Medulla oblongata (tissue), 1 donor: ENCODE results near the gene ZNF837.

Experiments
- DNase-seq: peaks from one replicate; pipeline ENCODE4 v3.0.0-alpha.2; 2015; ENCODE audit errors: extremely low spot score

ZNF837 gene

DNA sequence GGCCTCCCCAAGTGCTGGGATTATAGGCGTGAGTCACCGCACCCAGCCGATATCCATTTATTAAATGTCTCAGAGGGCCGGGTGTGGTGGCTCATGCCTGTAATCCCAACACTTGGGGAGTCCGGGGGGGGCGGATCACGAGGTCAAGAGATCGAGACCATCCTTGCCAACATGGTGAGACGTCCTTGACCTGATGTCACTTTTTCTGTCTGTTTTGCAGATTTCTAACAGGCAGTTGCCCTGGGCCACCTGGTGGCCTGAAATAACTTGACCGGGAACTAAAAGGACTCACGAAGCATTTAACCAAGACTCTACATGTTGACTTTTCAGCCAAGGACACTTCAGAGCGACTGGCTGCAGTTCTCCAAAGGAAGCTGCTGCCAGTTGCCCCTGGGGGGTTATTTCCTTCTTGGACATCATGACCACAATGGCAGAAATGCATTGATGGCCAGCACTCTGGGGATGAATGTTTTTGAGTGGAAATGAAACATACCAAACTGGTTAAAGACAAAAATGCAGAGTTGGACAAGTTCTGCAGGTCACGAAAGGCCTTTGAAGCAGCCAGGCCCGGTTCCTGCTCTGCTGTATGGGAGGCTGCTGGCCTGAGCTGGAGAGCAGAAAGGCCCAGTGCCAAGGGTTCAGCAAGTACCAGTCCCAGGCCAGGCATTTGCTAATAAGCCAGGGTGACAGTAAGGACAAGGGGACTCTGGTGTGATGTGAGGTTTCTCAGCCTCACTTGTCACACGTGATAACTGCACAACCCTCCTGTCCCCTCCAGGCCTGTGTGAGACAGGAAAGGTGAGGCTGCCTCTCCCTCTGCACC lies 8.3 kb downstream of the ZNF837 start:
- peak; percentile 50 for DNase-seq

DNA sequence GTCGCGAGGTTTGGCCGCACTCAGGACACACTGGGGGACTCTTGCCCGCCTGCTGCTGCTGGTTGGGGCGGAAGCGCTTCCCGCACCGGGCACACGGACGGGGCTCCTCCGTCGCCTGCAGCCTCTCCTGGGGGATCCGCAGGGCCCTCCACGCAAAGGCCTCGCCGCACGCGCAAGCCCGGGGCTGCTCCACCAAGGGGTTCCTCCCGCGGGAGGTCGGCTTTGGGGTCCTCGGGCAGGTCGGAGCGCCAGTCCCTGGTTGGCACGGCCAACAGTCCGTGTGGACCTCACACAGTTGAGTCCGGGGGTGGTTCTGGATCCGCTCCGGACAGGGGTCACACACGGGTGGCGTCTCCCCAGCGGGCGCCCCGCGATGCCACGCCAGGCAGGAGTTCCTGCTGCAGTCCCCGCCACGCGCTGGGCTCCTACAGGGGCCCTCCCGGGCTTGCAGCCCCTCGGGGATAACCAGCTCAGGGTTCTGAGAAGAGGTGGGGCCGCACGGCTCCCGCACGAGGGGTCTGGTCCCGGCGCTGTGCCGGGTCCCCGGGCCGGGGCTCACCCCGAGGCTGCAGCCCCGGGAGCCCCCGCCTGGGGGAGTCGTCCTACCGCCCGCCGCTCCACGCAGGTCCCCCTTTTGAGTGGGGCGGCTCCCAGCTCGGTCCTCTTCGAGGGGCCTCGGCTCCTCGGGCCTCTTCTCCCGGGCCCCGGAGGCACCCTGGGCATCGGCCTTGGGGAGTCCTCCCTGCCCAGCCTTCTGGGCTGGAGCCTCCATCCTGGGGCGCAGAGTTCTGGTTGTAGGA lies 12.1 kb downstream of the ZNF837 start:
- DNase-seq: no peak

DNA sequence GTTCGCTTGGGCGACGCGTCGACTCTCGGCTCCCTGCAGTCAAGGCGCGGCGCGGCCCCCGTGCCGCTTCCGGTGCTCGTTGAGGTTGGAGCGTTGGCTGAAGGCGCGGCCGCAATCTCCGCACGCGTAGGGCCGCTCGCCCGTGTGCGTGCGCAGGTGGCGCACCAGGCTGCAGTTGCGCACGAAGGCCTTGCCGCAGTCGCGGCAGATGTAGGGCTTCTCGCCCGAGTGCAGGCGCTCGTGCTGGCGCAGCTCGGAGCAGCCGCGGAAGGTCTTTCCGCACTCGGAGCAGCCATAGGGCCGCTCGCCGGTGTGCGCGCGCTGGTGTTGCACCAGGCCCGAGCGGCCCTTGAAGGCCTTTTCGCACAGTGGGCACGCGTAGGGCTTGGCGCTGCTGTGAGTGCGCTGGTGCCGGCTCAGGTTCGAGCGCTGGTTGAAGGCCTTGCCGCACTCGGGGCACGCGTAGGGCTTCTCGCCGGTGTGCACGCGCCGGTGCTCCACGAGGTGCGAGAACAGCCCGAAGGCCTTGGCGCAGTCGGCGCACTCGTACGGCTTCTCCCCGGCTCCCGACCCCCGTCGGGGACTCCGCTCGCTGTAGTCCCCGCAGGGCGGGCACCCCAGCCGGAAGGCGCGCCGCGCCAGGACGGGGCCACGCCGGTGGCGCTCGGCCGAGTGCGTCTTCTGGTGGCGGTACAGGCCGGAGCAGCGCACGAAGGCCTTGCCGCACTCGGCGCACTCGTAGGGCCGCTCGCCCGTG lies 13.0 kb downstream of the ZNF837 start:
- no peak for DNase-seq

DNA sequence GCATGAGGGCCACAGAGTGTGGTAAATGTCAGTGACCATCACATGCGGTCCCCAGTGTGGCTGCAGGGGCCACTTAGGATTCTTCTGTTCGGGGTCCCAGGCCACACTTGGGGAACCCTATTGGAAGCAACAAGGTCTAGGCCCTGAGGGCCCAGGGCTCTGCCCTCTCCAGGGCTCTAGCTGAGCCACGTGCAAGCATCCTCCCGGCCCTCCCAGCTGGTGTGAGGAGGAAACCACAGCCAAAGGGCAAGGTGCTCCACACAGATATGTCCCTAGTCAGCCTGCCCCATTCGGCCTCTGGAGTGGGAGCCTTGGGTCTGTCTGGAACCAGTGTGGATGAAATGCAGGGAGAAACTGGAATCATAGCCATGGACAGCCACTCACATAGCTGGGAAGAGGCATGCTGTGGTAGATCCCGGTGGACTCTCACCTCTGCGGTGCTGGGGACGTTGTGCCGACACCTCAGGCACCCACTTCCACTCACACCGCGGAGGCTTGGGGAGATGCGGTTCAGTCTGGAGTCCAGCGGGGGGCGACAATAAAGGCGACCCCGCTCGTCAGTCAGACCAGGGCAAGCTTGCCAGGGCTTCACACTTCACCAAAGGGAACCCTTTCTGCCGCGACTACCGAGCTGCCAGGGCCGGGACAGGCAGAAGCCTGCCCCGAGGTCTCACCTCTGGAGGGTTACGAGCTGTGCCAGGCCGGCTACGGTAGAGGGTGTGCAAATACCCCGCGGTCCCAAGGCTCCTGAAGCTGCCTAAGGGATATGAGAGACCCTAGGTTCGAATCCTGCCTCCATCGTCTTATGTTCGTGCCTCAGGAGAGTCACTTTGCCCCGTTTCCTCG lies 14.0 kb downstream of the ZNF837 start:
- no peak for DNase-seq

DNA sequence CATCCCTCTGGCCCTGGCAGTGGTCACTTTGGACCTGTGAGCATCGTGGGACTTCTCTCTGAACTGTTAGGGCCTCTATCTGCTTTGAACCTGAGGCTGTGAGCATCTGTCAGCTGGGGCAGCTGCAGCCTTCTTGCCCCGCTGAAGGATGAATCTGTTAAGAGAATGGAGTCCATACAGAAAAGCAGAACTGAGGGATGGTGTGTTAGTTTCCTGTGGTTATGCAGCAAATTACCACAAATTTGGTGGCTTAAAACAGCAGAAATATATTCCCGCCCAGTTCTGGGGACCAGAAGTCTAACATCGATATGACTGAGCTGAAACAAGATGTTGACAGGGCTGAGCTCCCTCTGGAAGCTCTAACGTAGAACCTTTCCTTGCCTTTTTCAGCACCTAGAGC lies 16.7 kb downstream of the ZNF837 start:
- DNase-seq: no peak

DNA sequence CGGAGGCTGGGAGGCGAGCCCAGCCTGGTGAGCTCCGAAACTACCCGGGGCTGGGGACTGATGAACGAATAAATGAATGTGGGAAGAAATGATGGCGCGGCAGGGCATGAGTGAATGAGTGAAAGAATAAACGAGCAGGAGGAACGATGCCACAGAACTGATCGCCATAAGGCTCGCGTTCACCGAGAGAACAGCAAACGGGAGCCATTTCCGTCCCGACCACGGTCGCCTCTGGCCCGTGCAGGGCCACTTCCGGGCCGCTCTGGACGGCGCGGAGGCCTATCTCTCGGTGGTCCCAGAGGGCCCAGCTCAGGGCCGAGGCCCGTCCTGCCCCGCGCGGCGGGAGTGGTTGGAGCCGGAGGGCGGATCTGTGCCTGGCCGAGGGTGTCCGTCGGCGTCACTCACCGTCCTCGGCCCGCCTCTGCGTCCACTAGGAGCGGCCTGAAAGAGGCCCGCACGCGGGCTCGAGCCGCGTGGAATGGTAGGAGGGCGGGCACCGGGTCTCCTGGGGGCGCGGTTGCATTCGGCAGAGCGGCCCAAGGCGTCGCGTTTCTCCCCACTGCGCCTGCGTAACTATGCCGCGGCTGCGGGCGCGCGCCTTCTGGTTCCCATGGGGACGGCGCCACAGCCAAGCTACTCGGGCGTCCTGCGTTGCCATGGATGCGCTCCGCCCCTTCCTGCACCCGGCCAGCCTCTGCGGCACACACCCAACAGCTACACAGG lies 18.4 kb downstream of the ZNF837 start, which contains the start of gene ZNF497:
Gene ZNF497 (minus strand): TSS at position 480 of the 723 bp plus-strand sequence. CDS start 5,116 bp downstream, outside the sequence.
- DNase-seq: peak; percentile 97

DNA sequence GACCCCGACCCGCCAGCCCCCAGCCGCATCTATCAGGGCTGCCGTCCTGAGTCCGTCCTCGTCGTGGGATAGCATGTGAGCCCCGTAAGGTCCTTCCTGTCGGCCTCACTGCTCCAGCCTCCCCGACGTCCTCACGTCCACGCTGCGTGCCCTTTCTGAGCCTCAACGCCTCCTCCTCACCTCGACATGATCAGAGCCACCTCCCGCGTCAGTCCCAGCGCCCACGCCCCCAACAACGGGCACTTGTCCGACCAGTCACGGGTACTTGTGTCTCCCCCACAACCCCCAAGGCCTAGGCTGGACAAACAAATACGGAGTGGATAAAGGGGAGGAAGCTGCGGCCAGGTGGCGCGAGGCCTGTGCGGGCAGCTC lies 18.9 kb downstream of the ZNF837 start:
- no peak for DNase-seq

DNA sequence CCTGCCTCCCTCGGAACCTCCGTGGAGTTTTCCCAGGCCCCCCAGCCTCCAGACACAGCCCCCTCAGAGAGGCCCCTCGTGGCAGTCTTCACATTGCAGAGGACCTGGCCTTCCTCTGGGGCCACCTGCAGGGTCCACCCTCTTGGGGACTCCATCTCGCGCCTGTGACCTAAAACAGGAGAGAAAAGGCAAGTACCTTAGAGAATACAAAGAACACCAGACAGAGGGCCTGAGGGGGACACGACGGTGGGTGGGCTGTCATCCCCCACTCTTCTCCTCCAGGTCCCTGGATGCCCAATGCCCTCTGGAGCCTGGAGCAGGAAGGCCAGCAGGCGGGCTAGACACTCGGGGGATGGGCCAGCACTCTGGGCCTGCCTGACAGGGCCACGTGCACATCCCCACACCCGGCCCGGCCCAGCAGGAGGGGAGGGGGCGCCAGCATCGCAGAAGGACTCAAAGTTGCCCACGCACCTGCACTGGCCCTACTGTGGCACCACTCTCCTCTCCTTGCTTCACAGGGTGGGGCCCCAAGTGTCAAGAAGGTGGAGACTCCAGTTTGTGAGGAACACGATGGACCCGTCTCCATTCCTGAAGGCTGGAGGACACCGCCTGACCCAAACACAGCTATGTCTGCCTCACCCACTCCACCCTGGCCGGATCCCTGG lies 23.2 kb downstream of the ZNF837 start:
- DNase-seq: no peak

DNA sequence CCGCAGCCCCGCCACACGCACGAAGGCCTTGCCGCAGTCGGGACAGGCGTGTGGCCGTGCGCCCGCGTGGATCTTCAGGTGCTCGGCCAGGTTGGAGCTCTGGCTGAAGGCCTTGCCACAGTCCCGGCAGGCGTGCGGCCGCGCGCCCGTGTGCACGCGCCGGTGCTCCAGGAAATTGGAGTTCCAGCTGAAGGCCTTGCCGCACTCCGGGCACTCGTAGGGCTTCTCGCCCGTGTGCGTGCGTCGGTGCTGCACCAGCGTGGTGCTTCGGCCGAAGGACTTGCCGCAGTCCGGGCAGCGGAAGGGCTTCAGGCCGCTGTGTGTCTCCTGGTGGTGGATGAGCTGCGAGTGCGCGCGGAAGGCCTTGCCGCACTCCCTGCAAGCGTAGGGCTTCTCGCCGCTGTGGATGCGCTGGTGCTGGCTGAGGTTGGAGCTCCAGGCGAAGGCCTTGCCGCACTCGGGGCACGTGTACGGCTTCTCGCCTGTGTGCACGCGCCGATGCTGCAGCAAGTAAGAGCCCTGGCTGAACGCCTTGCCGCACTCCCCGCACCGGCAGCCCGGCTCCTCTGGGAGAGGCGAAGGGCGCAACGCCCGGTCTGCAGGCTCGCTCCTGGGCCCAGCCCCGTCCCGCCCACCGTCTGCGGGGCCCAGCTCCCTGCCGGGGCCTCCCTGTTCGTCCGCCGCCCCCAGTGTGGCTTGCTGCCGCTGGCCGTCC lies 23.9 kb downstream of the ZNF837 start:
- DNase-seq: no peak

DNA sequence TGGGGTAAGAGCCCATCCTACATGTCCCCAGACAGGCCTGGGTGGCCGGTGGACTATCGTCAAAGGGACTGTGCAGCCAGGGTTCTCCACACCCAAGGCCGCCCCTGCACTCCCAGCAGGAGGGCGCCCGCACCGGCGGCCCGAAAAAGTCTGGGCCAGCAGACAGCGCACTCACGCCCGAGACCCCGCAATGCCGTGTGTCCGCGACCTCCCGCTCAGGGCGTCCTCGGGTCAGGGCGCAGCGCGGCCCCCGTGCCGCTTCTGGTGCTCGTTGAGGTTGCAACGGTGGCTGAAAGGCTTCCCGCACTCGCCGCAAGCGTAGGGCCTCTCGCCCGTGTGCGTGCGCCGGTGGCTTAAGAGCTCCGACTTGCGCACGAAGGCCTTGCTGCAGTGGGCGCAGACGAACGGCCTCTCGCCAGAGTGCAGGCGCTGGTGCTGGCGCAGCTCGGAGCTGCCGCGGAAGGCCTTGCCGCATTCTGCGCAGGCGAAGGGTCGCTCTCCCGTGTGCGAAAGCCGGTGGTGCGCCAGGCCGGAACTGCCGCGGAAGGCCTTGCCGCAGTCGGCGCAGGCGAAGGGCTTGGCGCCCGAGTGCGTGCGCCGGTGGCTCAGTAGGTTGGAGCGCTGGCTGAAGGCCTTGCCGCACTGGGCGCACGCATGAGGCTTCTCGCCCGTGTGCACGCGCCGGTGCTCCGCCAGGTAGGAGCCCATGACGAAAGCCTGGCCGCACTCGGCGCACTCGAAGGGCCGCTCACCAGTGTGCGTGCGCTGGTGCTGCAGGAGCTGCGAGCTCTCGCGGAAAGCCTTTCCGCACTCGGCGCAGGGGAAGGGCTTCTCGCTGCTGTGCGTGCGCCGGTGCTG lies 24.7 kb downstream of the ZNF837 start:
- no peak for DNase-seq

DNA sequence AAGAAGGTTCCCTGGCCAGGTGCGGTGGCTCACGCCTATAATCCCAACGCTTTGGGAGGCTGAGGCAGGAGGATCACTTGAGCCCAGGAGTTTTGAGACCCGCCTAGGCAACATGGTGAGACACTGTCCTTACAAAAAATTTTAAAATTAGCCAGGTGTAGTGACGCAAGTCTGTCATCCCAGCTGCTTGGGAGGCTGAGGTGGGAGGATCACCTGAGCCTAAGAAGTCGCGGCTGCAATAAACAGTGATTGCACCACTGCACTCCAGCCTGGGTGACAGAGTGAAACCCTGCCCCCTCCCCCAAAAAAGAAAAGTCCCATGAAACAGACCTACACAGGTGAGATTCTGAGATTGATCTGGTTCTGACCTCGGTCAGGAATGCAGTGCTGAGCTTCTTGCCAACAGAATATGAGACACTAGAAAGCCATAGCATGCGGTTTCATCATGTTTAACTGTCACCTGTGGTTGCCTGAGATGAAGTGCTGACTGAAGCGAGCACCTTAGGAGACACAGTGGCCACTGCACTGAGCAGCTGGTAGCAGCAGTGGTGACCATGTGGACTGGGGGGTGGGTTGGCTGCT lies 25.5 kb downstream of the ZNF837 start:
- DNase-seq: no peak

DNA sequence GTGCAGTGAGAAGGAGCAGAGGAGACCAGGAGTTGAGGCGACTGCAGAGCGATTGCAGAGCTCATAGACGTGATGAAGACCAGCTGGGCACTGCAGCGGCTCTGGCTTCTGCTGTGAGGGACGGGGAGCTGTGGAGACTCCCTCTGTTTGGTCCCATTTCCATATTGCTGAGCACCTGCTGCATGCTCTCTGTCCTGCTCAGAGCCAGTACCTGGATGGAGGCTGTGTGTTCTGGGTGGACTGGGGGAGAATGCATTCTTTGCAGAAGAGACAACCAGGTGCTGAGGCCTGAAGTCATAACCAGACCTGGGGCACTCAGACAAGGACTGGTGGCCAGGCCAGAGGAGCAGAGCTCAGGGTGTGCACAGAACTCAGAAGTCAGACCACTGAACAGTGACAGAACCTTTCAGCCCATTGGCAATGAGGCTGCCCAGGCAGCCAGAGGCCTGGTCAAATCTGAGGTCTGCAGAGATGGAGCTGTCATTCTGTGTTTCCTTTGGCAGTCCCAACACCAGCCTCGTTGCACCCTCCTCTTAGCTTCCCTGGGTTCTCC lies 26.3 kb downstream of the ZNF837 start:
- no peak for DNase-seq

DNA sequence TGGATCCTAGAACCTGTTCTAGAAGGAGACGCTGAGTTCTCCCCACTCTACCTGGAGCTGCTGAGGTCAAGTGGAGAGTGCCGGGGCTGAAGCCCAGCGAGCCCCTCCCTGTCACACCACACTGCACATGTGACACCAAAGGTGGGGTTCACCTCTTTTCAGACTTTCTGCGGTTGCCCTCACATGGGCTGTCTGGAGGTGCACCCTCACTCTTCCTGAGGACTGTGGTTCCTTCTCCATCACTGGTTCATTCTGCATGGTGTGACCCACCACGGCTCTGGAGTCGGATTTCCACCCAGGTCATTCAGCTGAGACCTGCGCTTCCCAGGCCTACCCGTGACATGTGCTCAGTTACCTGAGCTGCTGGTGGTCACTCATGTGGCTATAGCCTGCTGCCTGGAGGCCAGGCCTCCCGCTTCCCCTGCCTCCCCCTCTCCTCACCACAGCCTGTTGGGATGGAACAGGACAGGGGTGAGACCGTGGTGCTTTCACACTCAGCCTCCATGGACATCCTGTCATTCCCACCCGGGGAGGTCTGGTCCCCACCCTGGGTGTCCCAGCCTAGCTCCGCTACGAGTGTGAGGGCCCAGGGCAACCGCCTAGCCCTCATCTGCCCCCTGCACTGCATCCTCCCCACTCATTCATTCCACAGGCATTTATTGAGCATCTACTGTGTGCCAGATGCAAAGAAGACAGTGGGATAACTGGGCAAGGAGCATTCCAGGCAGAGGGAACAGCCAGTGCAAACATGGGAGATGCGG lies 26.9 kb downstream of the ZNF837 start:
- no peak for DNase-seq

DNA sequence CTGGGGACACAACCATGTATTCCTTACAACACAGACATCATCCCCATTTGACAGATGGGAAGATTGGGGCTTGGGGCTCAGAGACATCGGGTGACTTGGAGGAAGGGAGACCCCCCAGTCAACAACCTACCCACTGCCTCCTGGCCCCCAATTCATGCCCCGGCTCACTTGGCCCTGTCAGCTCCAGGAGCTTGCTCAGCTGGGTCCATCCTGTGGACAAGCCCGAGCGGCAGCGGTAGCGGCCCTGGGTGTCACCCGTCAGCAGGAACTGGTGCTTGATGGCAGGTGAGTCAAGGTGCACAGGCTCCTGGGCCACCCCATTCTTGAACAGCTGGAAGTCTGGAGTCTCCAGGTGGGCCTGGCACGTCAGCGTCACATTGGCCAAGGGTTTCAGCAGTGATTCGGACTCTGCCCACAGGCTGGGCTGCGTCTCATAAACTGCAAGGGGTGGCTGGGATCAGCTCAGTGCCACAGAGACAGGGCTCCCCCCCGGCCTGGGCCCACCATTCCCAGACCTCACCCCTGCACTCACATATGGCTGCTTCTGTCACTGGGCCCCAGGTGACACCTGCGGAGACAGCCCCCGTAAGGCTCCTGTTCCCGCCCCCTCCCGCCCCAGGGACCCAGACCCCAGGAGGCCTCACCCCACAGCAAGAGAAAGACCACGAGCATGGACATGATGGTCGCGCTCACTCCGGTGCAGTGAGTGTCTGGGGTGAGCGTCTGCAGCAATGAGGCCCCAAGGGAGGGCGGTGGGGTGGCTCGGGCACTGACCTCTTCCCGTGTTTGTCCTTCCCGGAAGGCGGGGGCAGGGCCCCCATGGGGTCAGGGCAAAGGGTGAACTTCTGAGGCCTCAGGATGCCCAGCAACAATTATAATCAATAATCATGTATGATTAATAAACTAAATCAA lies 27.8 kb downstream of the ZNF837 start, which contains the start of gene A1BG:
Gene A1BG (minus strand): TSS at position 733 of the 912 bp plus-strand sequence. CDS start 55 bp downstream, at position 678.
- DNase-seq: no peak

DNA sequence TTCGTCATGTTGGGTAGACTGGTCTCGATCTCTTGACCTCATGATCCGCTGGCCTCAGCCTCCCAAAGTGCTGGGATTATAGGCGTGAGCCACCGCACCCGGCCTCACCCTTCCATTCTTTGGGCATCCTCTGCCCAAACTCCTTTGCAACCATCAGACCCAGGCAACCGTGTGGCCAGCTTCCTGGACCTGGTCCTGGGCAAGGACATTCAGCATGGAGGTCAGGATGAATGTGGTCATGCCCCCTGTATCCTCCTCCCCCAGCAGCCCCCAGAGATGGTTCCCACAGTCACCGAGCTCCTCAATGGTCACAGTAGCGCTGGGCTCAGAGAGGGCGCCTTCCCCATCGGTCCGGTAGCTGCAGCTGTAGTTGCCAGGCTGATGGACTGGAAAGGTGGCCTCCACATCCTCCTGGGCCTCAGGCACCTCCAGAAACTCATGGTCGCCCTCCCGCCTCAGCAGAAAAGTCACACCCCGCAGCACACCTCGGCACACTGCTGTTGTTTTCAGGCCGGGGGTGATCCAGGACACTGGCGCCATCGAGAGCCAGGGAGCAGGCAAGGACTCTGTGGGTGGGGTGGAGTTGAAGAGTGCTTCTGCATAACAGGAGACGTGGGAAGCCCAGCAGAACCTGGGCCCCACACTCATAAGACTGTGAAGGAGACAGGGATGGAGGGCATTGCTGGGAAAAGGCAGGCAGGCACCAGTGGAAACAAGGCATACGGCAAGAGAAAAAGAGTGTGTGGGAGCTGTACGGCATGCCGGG lies 28.7 kb downstream of the ZNF837 start:
- DNase-seq: no peak
